Measurements from ENCODE around the gene CCR7. TPM values are rescaled to one million over a fixed set of nuclear protein-coding genes. Genes with fewer than 3 reads are reported as not detected.
"Not testable (repeated sequence)": the region's sequence is repeated elsewhere in the genome, so short reads cannot be mapped to it uniquely, and the experiment has no call there.

The CCR7 gene
- total RNA-seq, 2 experiments from 2014 or later = 171 to 173 TPM

DNA sequence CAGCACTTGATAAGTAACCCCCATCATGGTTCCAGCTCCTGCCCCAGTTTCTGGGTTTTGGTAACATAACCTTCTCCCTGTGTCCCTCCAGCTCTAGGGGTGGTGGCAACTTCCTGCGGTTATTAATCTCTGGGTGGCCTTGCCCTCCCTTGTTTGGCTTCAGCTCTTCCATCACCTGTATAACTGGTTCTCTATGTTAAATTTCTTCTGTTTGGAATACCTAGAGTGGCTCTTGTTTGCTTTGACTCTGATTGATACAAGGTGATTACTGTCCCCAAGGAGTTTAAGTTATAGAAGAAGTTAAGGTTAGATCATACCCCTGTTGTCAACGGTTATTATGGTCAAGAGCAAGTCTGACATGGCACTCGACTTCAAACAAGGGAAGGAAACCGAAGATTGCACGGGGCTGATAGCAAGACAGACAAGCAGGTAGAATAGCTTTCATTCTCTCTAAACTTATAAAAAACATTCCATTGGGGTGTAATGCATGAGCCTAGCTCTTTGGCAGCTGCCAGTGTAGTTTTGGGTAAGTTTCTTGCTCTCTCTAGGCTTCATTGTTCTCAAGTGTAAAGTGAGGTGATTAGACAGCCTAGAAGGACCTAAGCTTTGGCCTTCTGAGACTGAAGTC, 11.0 kb upstream of the CCR7 start:
- ATAC-seq = peak; percentile 46
- Mint-ChIP-seq H3K27ac (peak overlapping the region; percentile 67), H3K36me3 (ENCODE audit: low read depth) (peaks cover 45% of the 10 kb centered on the region), H3K4me1 (ENCODE audit: low read depth) (peaks cover 54% of the 10 kb centered on the region), H3K4me3 (no peak overlapping the region), H3K27me3 (ENCODE audit: low read depth) (no peaks in the 10 kb centered on the region), H3K9me3 (ENCODE audit: insufficient read depth) (peaks cover 24% of the 10 kb centered on the region)
- ChIA-PET CTCF (interaction anchor here (1.0 to 4.7 kb wide), 11 partner anchors 8 to 49 kb away, joined by 3 to 31 read pairs (median 14); partner anchors contain the start of gene CCR7), POLR2A (interaction anchor here (1.2 to 4.9 kb wide), 4 partner anchors 13 to 39 kb away, joined by 3 to 68 read pairs (median 5); partner anchors contain the start of gene CCR7)
- peak; percentile 35 for DNase-seq

- H3K27ac Mint-ChIP-seq = no peak overlapping the region
- H3K27me3 Mint-ChIP-seq (ENCODE audit: low read depth) = no peaks in the 10 kb centered on the region
- DNase-seq (no peak), ATAC-seq (no peak)
- no peak overlapping the region for H3K4me3 Mint-ChIP-seq
- peaks cover 45% of the 10 kb centered on the region for H3K4me1 Mint-ChIP-seq (ENCODE audit: low read depth)
- ChIA-PET POLR2A (interaction anchor here (4.9 kb wide), 1 partner anchor 11 kb away, joined by 68 read pairs; the partner anchor contains the start of gene CCR7), CTCF (no interaction called here)
- peaks cover 58% of the 10 kb centered on the region for H3K36me3 Mint-ChIP-seq (ENCODE audit: low read depth)
- H3K9me3 Mint-ChIP-seq (ENCODE audit: insufficient read depth) = peaks cover 28% of the 10 kb centered on the region
Observed at GRCh38 chr17:40574292-40574691, 9.0 kb upstream of the CCR7 start.

DNA sequence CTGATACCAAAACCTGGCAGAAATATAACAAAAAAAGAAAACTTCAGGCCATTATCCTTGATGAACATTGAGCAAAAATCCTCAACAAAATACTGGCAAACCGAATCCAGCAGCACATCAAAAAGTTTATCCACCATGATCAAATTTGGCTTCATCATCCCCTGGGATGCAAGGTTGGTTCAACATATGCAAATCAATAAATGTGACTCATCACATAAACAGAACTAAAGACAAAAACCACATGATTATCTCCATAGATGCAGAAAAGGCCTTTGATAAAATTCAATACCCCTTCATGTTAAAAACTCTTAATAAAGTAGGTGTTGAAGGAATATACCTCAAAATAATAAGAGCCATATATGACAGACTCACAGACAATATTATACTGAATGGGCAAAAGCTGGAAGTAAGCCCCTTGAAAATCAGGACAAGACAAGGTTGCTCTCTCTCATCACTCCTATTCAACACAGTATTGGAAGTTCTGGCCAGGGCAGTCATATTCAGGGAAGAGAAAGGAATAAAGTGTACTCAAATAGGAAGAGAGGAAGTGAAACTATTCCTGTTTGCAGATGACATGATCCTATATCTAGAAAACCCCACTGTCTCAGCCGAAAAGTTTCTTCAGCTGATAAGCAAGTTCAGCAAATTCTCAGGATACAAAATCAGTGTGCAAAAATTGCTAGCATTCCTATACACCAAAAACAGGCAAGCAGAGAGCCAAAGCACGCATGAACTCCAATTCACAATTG, 7.1 kb upstream of the CCR7 start:
- H3K27me3 Mint-ChIP-seq (ENCODE audit: low read depth); POLR2A ChIA-PET; DNase-seq; H3K4me3 Mint-ChIP-seq; CTCF ChIA-PET; ATAC-seq; H3K27ac Mint-ChIP-seq: not testable (repeated sequence)
- Mint-ChIP-seq H3K9me3 (ENCODE audit: insufficient read depth) (peaks cover 32% of the 10 kb centered on the region), H3K4me1 (ENCODE audit: low read depth) (peaks cover 31% of the 10 kb centered on the region), H3K36me3 (ENCODE audit: low read depth) (peaks cover 63% of the 10 kb centered on the region)

- Mint-ChIP-seq H3K27me3 (ENCODE audit: low read depth) (no peaks in the 10 kb centered on the region), H3K4me3 (no peak overlapping the region), H3K36me3 (ENCODE audit: low read depth) (peaks cover 62% of the 10 kb centered on the region), H3K4me1 (ENCODE audit: low read depth) (peaks cover 48% of the 10 kb centered on the region), H3K27ac (no peak overlapping the region), H3K9me3 (ENCODE audit: insufficient read depth) (peaks cover 20% of the 10 kb centered on the region)
- DNase-seq (no peak), ATAC-seq (no peak)
- ChIA-PET CTCF (interaction anchor here (1.1 to 2.0 kb wide), 3 partner anchors 8 to 47 kb away, joined by 3 to 14 read pairs (median 5); no protein-coding TSS in a partner anchor), POLR2A (interaction anchor here (0.9 to 2.4 kb wide), 2 partner anchors 35 to 79 kb away, joined by 4 to 6 read pairs; partner anchors contain the start of gene SMARCE1)
Observed at GRCh38 chr17:40568074-40568836, 3.0 kb upstream of the CCR7 start.

GRCh38 chr17:40567377-40567776, 2.1 kb upstream of the CCR7 start:
- Mint-ChIP-seq H3K27ac (no peak overlapping the region), H3K4me3 (no peak overlapping the region), H3K27me3 (ENCODE audit: low read depth) (no peaks in the 10 kb centered on the region), H3K4me1 (ENCODE audit: low read depth) (peaks cover 52% of the 10 kb centered on the region), H3K36me3 (ENCODE audit: low read depth) (peaks cover 62% of the 10 kb centered on the region), H3K9me3 (ENCODE audit: insufficient read depth) (peaks cover 19% of the 10 kb centered on the region)
- ChIA-PET CTCF (interaction anchor here (0.9 to 2.0 kb wide), 5 partner anchors 9 to 52 kb away, joined by 3 to 14 read pairs (median 3); no protein-coding TSS in a partner anchor), POLR2A (no interaction called here)
- no peak for ATAC-seq
- no peak for DNase-seq

DNA sequence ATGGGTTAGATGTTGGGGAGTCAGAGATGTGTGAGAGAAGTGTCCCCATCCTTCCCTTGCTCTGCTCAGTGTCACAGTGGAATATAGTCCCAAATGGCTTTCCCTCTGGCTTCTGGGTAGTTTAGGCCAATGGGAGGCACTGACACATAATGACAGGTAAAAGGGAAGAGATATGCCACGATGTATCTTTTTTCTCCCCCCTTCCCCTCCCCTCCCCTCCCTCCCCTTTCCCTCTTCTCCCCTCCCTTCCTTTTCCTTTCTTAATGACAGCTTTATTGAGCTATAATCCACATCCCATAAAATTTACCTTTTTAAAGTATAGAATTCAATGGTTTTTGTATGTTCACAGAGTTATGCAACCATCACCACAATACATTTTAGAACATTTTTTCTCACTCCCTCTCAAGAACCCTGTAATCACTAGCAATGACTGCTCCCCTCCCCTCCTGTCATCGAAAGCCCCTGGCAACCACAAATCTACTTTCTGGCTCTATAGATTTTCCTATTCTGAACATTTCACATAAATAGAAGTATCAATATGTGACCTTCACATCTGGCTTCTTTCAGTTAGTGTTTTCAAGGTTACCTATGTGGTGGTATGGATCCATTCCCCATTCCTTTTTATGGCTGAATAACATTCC, 617 bp upstream of the CCR7 start:
- H3K9me3 Mint-ChIP-seq (ENCODE audit: insufficient read depth) = peaks cover 9% of the 10 kb centered on the region
- ChIA-PET CTCF (interaction anchor here (0.6 to 16.1 kb wide), 5 partner anchors 11 to 131 kb away, joined by 3 to 313 read pairs (median 63); partner anchors contain the start of gene SMARCE1), POLR2A (interaction anchor here (5.3 to 20.0 kb wide), 2 partner anchors 10 to 45 kb away, joined by 68 to 454 read pairs; no protein-coding TSS in a partner anchor)
- no peaks in the 10 kb centered on the region for H3K27me3 Mint-ChIP-seq (ENCODE audit: low read depth)
- ATAC-seq (no peak), DNase-seq (no peak)
- H3K36me3 Mint-ChIP-seq (ENCODE audit: low read depth) = peaks cover 62% of the 10 kb centered on the region
- H3K4me1 Mint-ChIP-seq (ENCODE audit: low read depth) = peaks cover 59% of the 10 kb centered on the region
- peak overlapping the region; percentile 86 for H3K4me3 Mint-ChIP-seq
- H3K27ac Mint-ChIP-seq = peak overlapping the region; percentile 93

DNA sequence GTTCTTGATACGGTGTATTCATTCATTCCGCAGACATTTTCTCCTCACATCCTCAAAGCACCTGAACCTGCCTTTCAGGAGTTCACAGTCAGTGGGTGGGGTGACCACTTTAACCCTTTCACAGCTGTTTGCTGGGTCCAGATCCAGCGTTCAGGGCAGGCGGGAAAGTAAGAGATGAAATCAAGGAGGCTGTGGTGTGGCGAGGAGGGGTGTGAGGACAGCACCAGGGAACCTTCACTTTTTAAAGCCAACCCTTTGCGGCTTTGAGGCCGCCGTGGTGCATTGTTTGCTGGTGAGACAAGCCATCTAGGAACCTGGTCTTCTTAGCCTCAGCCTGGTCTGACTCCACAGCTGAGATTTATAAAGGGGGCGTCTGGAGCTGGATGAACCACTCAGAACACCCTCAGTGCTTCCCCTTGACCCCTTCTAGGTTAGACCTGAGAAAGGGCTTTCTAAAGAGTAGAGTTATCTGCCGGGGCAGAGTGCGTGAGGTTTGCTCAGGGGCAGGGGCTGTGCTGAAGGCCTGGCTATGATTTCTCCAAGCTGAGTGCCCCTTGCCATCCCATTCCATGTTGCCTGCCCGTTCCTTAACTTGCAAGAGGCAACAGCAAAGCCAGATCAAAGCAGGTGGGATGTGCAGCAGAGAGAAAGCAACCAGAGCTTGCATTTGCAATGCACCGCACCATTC, 933 bp downstream of the CCR7 start:
- H3K4me1 Mint-ChIP-seq (ENCODE audit: low read depth) = peaks cover 65% of the 10 kb centered on the region
- H3K36me3 Mint-ChIP-seq (ENCODE audit: low read depth) = peaks cover 63% of the 10 kb centered on the region

DNA sequence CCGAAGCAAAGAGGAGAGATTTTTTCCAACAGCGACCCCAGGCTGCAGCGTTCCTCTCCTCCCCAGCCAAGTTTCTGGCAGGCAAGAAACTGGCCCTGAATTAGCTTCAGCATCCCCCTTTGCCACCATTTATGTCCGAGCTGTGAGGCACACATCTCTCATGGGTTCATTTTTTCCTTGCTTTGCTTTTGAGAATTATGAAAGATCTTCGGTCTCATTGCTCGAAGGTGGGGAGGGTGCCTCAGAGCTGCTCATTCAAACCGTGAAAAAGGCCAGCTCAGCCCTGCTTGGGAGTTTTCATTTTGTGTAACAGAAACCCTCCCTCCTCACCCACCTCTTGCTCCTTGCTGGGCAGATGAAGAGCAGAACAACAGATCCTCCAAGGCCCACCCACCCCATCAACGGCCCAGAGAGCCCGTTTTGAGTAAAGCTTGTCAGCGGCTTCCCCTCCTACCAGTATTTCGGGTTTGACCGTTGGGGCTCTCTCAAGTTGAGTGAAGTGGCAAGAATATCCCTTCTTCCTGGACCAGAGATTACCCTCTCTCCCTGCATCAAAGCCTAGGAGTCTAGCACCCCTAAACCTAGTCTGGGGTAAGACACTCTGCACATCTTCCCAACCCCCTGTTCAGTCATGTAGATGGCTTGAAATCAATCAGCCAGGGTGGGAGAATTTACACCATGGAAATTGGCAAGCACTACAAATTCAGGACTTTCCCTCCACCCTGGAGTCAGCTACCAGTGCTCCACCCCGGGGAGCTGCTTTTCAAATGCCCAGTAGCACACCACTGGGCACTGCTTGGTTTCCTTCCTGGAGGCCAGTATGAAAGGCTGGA, 1.8 kb downstream of the CCR7 start:
- H3K36me3 Mint-ChIP-seq (ENCODE audit: low read depth) = peaks cover 72% of the 10 kb centered on the region
- no peaks in the 10 kb centered on the region for H3K27me3 Mint-ChIP-seq (ENCODE audit: low read depth)
- ChIA-PET POLR2A (interaction anchor here (0.6 to 20.0 kb wide), 16 partner anchors 10 to 241 kb away, joined by 3 to 454 read pairs (median 6); partner anchors contain the start of genes SMARCE1 and TOP2A), CTCF (interaction anchor here (0.7 to 21.1 kb wide), 13 partner anchors 14 to 202 kb away, joined by 3 to 618 read pairs (median 29); partner anchors contain the start of gene SMARCE1)
- H3K4me3 Mint-ChIP-seq = peak overlapping the region; percentile 86
- peaks cover 72% of the 10 kb centered on the region for H3K4me1 Mint-ChIP-seq (ENCODE audit: low read depth)
- DNase-seq = peak; percentile 44
- no peak for ATAC-seq
- peaks cover 6% of the 10 kb centered on the region for H3K9me3 Mint-ChIP-seq (ENCODE audit: insufficient read depth)
- peak overlapping the region; percentile 93 for H3K27ac Mint-ChIP-seq

More for the DNA sequence above, 933 bp downstream of the CCR7 start:
- ChIA-PET CTCF (interaction anchor here (0.7 to 21.1 kb wide), 10 partner anchors 13 to 201 kb away, joined by 3 to 618 read pairs (median 34); partner anchors contain the start of gene SMARCE1), POLR2A (interaction anchor here (0.7 to 20.0 kb wide), 15 partner anchors 9 to 1124 kb away, joined by 3 to 454 read pairs (median 8); partner anchors contain the start of genes SMARCE1 and TOP2A)
- DNase-seq (peak; percentile 85), ATAC-seq (peak; percentile 4)
- H3K9me3 Mint-ChIP-seq (ENCODE audit: insufficient read depth) = peaks cover 6% of the 10 kb centered on the region
- no peaks in the 10 kb centered on the region for H3K27me3 Mint-ChIP-seq (ENCODE audit: low read depth)
- H3K27ac Mint-ChIP-seq = peak overlapping the region; percentile 93
- H3K4me3 Mint-ChIP-seq = peak overlapping the region; percentile 86

- Mint-ChIP-seq H3K36me3 (ENCODE audit: low read depth) (peaks cover 76% of the 10 kb centered on the region), H3K4me1 (ENCODE audit: low read depth) (peaks cover 78% of the 10 kb centered on the region), H3K27ac (peak overlapping the region; percentile 93), H3K9me3 (ENCODE audit: insufficient read depth) (peaks cover 3% of the 10 kb centered on the region), H3K4me3 (peak overlapping the region; percentile 86), H3K27me3 (ENCODE audit: low read depth) (no peaks in the 10 kb centered on the region)
- ChIA-PET POLR2A (interaction anchor here (0.7 to 20.0 kb wide), 13 partner anchors 10 to 240 kb away, joined by 3 to 454 read pairs (median 6); partner anchors contain the start of gene TOP2A), CTCF (interaction anchor here (0.7 to 21.1 kb wide), 14 partner anchors 14 to 201 kb away, joined by 3 to 618 read pairs (median 28); partner anchors contain the start of gene SMARCE1)
- ATAC-seq (no peak), DNase-seq (no peak)
Observed at GRCh38 chr17:40562838-40563219, 2.4 kb downstream of the CCR7 start.
